Superior temporal gyrus (tissue), 1 donor: ENCODE measurements around the gene ICAM2.

Source experiments
- DNase-seq: peaks from one replicate; pipeline ENCODE4 v3.0.0-alpha.2; 2016; ENCODE audit errors: extremely low spot score

Gene ICAM2

DNA sequence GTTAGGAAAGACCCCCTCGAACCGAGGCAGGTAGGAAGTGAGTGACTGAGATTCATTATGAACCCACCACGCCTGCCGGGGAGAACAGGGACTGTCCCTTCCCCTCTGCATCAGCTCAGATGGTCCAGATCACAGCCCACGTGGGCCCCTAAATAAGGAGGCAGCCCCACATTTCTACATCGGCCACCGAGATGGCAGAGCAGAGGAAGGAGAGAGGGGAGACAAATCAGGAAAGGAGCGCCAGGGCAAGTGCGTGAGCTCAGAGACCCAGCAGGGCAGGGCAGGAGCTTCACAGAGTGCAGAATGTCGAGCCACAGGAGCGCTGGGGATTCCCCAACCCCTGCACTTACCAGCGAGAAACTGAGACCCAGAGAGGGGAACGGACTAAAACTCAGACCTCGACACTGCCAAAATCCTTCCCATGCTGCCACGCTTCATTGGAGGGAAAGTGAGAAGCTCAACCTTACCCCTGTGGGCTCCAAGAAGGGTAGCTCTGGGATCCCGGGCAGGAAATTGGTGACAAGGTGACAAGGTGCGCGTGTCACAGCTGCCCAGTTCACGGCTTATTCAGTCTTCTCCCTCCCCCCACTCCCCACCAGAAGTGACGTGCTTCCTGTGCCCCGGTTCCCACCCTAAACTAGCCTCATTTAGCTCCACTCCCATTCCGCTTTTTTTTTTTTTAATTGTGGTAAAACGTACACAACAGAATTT is at the start of gene ICAM2:
ICAM2 (minus strand) TSS at position 578 of the 711 bp plus-strand sequence. CDS start 13,942 bp downstream, outside the sequence.
- DNase-seq, result no peak

GRCh38 chr17:64070213-64070612 is 49.8 kb upstream of the ICAM2 start:
- DNase-seq, result no peak

GRCh38 chr17:64069143-64069542 is 48.7 kb upstream of the ICAM2 start:
- DNase-seq, result no peak

DNA sequence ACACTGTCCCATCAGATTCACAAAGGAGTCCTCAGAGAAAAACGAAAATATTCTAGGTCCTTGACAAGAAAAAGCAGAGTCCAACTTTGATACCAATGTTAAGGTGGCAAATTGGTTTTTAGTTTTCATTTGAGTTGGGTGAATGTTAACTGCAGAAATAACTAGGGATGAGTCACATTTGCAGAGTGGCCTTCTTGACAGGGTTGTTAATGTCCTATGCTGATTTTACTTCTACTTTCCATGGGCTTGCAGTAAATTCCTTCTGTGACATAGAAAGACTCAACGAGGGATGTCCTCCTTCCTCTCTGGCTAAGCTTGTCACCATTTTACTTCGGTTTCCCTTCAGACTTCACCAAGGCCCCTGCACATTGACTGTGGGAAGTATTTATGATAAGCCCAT is 47.2 kb upstream of the ICAM2 start:
- DNase-seq, result no peak

GRCh38 chr17:64066716-64067115 is 46.3 kb upstream of the ICAM2 start:
- no peak for DNase-seq

GRCh38 chr17:64065161-64065560 is 44.7 kb upstream of the ICAM2 start:
- DNase-seq, result no peak

GRCh38 chr17:64064331-64064730 is 43.9 kb upstream of the ICAM2 start:
- no peak for DNase-seq

GRCh38 chr17:64063766-64064224 is 43.4 kb upstream of the ICAM2 start:
- DNase-seq, result no peak

- DNase-seq, result no peak
Observed at GRCh38 chr17:64063088-64063487, 42.7 kb upstream of the ICAM2 start.

- no peak for DNase-seq
Observed at GRCh38 chr17:64061178-64061898, 40.9 kb upstream of the ICAM2 start.

- no peak for DNase-seq
Observed at GRCh38 chr17:64060331-64060730, 39.9 kb upstream of the ICAM2 start.

DNA sequence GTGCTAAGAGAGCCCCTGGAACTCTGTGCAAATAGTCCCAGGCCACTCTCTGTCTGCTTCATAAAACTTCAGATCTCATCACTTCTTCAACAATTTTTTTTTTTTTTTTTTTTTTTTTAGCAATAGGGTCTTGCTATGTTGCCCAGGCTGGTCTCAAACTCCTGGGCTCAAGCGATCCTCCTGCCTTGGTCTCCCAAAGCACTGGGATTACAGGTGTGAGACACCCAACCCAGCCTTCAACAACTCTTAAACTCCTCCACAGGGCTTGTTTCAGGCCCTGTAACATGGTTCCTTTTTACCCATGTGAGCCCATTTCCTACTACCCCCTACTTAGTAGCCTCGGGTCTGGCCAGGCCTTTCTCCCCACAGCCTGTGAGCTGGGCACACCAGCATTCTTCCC is 39.3 kb upstream of the ICAM2 start:
- no peak for DNase-seq

DNA sequence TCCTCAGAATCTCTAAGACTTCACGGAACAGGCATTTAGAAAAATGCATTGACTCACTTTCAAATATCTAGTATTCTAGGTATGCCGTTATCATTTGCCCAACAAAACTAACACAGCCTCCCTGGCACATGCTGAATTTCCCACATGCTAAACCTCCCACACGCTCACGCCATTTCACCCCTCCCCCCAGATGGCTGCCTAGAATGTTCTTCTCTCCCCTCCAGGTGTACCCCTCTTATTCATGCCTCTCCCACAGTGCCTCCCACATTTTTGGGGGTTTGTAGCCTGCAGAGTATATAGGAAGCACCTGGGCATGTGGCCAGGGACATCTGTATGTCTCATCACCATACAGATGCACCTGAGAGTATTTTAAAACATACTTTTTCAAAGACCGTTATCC is 38.2 kb upstream of the ICAM2 start:
- no peak for DNase-seq

DNA sequence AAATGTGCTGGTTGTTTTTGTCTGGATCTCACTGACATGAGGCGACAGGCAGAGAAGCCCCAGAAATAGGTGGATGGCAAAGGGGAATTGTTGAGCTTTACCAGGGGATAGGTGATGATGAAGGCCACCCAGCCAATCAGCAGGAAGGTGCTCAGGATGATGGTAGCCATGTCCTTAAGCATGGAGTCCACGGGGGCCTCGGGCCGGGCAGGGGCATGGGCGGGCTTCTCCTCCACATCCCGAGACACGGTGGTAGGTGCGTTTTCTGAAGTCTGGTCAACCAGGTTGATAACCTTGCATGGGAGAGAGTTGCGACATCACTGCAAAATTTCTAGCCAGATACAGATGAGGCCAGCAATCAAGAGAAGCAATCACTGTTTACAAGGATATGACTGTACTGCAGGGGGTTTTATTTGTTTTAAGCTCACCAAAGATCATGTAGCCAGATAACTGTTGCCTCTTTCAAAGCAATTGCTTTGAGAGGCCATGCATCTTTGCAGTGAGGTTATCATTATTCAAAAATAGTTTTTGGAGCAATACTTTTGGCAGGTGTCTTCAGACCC is 37.3 kb upstream of the ICAM2 start:
- no peak for DNase-seq

GRCh38 chr17:64056269-64057005 is 36.0 kb upstream of the ICAM2 start:
- DNase-seq, result no peak

DNA sequence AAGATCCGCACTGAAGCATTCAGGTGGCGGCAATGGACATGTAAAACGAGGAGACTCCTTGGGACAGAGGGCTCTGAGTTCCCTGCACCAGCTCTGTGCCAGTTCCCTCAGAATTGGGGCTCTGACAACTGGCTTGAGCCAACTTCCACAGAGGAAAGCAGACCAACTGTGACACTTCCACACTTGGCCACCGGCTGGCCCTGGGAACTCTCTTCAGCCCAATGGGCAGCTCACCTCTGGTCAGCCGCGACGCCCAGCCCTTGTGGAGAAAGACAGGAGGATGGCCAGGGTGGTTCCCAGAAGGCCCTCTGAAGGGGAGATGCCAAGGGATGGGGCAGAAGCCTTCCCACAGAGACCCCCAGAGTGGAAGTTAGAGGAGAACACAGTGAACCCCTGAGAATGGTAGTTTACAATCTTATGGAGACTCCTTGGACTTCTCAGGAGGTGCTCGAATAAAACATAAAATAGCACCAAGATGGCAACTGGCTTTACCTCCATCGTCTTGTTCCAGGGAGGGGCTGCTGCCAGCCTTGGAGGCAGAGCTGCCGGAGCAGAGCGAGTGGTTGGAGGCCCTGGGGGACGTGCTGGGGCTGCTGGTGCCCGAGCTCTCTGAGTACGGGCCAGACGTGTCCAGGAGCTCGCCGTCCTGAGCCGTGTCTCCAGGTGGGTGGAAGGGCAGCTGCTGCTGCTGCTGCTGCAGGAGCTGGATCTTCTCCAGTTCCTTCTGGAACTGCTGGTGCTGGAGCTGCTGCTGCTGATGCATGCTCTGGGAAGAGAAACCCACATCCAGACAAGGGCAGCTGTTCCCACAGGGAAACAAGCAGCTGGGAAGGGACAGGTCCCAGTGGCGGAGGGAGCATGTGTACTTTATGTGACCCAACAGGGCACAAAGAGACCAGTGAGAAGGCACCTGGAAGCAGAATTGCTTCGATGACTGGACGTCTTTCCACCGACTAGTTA is 35.0 kb upstream of the ICAM2 start:
- no peak for DNase-seq

- no peak for DNase-seq
Observed at GRCh38 chr17:64054304-64054703, 33.9 kb upstream of the ICAM2 start.

- DNase-seq, result no peak
Observed at GRCh38 chr17:64053101-64053500, 32.7 kb upstream of the ICAM2 start.

- DNase-seq, result no peak
Observed at GRCh38 chr17:64051153-64051552, 30.7 kb upstream of the ICAM2 start.

GRCh38 chr17:64048805-64049204 is 28.4 kb upstream of the ICAM2 start:
- DNase-seq, result no peak

DNA sequence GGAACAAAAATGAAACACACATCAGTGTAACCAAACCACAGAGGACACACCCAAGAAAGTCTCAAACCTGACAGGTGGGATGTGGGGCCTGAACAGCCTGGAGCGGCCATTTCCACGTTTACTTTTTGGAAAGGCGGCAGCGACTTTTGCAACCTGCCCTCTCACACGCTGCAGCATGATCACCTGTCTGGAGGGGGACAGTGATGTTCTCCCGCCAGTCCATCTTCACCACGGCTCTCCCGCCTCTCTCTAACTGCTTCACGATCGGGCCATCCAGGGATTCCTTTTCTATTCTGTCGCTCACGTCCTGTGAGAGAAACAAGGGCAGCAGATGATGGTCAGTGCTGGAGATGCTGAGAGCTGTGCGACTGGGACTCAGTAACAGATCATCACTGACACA is 24.7 kb upstream of the ICAM2 start:
- no peak for DNase-seq
